A549 (cell line): ENCODE measurements around the gene AAMP.

Source experiments
- KDM1A ChIP-seq: fragments of 200-600 bp; sonication (generic); IDR thresholded peaks from 2 replicates; pipeline ENCODE4 v1.6.1; 2016; ENCODE audit warnings: low read depth, mild to moderate bottlenecking
- MYC ChIP-seq: IDR thresholded peaks from 2 replicates; pipeline ENCODE4 v1.6.1; 2012; ENCODE audit warnings: mild to moderate bottlenecking, inconsistent platforms, low read length, improper control_type of control experiment, borderline replicate concordance
- RAD21 ChIP-seq, 2 experiments: fragments of >200 bp in 1 of 2; sonication (Bioruptor Twin) in 1 of 2; formaldehyde crosslinking in 1 of 2; IDR thresholded peaks in 1 of 2; conservative IDR thresholded peaks in 1 of 2; 2 replicates in 1 of 2; 3 replicates in 1 of 2; pipeline ENCODE4 v1.6.1; 2012 to 2018; ENCODE audit warnings: inconsistent platforms in 1 of 2
- RCOR1 ChIP-seq: fragments of 150-350 bp; IDR thresholded peaks from 2 replicates; pipeline ENCODE4 v1.6.1; 2014; ENCODE audit warnings: antibody characterized with exemption, low read length, low read depth
- RFX5 ChIP-seq: fragments of 450-650 bp; IDR thresholded peaks from 2 replicates; pipeline ENCODE4 v1.7.1; 2014; ENCODE audit warnings: antibody characterized with exemption, mild to moderate bottlenecking, moderate library complexity
- SMC3 ChIP-seq: fragments of >200 bp; sonication (Bioruptor Twin); formaldehyde crosslinking; IDR thresholded peaks from 3 replicates; pipeline ENCODE4 v1.6.1; 2018; ENCODE audit warnings: inconsistent platforms
- TF ChIP-seq, protein P1 (sequence below): fragments of >200 bp; sonication (Bioruptor Twin); formaldehyde crosslinking; IDR thresholded peaks from 3 replicates; pipeline ENCODE4 v1.5.1; 2016
- TF ChIP-seq, protein P2 (sequence below): fragments of 200-600 bp; sonication (generic); IDR thresholded peaks from 2 replicates; pipeline ENCODE4 v1.6.1; 2016; ENCODE audit warnings: antibody characterized with exemption, mild to moderate bottlenecking, moderate library complexity

DNA sequence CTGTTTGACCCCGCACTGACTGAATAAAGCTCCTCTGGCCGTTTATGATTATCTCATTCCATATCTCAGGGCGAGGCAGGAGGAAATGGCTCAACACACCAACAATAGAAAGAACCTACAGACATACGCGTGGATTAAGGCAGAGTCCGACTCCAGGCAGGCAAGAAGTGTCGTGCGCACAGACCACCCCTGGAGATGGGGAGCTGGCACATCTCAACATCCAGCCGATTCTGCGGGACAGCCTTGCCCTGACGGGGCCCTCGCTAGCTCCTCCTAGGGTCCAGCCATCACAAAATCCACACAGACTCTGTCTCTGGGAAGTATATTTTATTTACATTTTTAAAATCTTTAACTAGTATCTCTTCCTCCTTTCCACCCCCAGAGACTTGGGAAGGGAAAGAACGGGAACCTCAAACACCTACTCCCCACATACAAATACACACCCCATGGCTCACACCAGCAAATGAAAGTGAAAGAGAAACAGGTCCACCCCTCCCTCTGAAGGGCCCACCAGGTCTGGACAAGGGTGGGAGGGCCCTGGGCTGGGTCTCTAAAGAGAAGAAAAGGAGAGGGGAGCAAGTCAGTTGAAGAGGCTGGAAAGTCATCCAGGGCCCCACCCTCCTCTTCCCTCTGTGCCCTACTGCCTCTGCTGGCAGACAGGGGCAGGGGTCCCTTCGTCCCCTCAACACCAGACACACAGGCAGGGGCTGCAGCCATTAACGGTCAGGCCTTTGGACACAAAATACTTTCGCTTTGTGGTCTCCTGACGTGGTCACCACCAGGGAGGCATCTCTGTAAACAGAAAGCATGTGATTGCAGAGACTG, 5.9 kb downstream of the AAMP start:
- TF ChIP-seq, protein P1, sequence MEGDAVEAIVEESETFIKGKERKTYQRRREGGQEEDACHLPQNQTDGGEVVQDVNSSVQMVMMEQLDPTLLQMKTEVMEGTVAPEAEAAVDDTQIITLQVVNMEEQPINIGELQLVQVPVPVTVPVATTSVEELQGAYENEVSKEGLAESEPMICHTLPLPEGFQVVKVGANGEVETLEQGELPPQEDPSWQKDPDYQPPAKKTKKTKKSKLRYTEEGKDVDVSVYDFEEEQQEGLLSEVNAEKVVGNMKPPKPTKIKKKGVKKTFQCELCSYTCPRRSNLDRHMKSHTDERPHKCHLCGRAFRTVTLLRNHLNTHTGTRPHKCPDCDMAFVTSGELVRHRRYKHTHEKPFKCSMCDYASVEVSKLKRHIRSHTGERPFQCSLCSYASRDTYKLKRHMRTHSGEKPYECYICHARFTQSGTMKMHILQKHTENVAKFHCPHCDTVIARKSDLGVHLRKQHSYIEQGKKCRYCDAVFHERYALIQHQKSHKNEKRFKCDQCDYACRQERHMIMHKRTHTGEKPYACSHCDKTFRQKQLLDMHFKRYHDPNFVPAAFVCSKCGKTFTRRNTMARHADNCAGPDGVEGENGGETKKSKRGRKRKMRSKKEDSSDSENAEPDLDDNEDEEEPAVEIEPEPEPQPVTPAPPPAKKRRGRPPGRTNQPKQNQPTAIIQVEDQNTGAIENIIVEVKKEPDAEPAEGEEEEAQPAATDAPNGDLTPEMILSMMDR, result no peak
- TF ChIP-seq SMC3, result no peak
- TF ChIP-seq KDM1A, result no peak
- TF ChIP-seq, protein P2, sequence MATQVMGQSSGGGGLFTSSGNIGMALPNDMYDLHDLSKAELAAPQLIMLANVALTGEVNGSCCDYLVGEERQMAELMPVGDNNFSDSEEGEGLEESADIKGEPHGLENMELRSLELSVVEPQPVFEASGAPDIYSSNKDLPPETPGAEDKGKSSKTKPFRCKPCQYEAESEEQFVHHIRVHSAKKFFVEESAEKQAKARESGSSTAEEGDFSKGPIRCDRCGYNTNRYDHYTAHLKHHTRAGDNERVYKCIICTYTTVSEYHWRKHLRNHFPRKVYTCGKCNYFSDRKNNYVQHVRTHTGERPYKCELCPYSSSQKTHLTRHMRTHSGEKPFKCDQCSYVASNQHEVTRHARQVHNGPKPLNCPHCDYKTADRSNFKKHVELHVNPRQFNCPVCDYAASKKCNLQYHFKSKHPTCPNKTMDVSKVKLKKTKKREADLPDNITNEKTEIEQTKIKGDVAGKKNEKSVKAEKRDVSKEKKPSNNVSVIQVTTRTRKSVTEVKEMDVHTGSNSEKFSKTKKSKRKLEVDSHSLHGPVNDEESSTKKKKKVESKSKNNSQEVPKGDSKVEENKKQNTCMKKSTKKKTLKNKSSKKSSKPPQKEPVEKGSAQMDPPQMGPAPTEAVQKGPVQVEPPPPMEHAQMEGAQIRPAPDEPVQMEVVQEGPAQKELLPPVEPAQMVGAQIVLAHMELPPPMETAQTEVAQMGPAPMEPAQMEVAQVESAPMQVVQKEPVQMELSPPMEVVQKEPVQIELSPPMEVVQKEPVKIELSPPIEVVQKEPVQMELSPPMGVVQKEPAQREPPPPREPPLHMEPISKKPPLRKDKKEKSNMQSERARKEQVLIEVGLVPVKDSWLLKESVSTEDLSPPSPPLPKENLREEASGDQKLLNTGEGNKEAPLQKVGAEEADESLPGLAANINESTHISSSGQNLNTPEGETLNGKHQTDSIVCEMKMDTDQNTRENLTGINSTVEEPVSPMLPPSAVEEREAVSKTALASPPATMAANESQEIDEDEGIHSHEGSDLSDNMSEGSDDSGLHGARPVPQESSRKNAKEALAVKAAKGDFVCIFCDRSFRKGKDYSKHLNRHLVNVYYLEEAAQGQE, result no peak
- 0 out of 5 replicates have a peak, but pooled peaks of 1 of the 2 experiments have one; percentile 5 for TF ChIP-seq RAD21 (conservative IDR thresholded peaks at IDR 0.05 in 1 of 2, IDR thresholded peaks at IDR 0.05 in 1 of 2)
- TF ChIP-seq MYC, result no peak
- TF ChIP-seq RCOR1, result no peak
- no peak for TF ChIP-seq RFX5
